Measurements from ENCODE around the gene SPATA2L.

The SPATA2L gene

DNA sequence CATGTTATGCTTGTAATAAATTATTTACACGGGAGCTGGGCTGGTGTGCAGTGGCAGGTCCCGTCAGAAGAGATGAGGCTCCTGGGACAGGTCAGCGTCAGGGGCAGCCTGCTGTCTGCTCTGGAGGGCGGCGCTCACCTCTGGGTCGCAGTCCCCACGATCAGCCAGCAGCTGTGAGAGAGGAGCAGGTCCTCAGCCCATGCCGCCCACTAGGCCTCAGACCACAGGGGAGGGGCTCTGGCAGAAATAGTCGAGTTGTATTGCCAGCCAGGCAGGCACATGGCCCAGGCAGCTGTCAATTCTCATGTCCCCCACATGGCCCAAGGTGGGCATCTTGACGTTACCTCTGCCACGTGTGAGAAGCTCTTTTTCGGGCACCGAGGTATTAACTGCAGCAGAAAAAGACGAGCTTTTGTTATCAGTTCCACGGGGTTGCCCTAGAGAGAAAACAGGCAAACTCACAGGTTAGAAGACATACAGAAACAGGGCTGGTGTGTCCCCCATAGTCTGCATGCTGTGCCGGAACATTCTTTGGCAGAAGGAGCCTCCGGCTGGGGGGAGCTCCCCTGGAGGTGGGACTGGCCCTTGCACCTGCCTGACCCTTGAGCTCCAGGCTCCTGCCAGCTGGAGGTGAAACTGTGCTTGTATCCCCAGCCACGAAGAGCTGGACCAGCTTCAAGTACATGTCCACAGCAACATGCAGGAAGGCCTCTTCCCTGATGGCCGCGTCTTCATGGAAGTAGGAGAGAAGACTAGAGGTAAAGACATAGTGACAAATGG is 37.2 kb upstream of the SPATA2L start:
- no peak for DNase-seq
- H2AFZ ChIP-seq (ENCODE audit: low read length): no peak overlapping the region
- no peaks in the 10 kb centered on the region for H3K9me2 ChIP-seq (replicated peaks; ENCODE audit: insufficient read depth, low read length)
- TF ChIP-seq CTCF (IDR thresholded peaks at IDR 0.05; ENCODE audit: low read length) (no peak), EZH2phosphoT487 (IDR thresholded peaks at IDR 0.05; ENCODE audit: low read length) (no peak), EZH2 (optimal IDR thresholded peaks at IDR 0.05; ENCODE audit: low read depth, low read length) (no peak)
- H4K20me1 ChIP-seq (ENCODE audit: insufficient read depth, low read length): no peaks in the 10 kb centered on the region
- no peaks in the 10 kb centered on the region for H3K36me3 ChIP-seq (replicated peaks; ENCODE audit: insufficient read depth, low read length)
- no peak overlapping the region for H3K27ac ChIP-seq (ENCODE audit: low read length)
- no peak overlapping the region for H3K9ac ChIP-seq (ENCODE audit: low read length)
- peaks cover 8% of the 10 kb centered on the region for H3F3A ChIP-seq (ENCODE audit: insufficient read depth, low read length)
- no peak overlapping the region for H3K4me2 ChIP-seq (ENCODE audit: low read depth, low read length)
- H3K9me3 ChIP-seq (replicated peaks; ENCODE audit: insufficient read depth, low read length): no peaks in the 10 kb centered on the region
- peaks cover 4% of the 10 kb centered on the region for H3K4me1 ChIP-seq (ENCODE audit: low read length)
- H3K4me3 ChIP-seq (ENCODE audit: low read length): no peak overlapping the region
- peaks cover 16% of the 10 kb centered on the region for H3K79me2 ChIP-seq (ENCODE audit: low read length)
- no peaks in the 10 kb centered on the region for H3K27me3 ChIP-seq (replicated peaks; ENCODE audit: insufficient read depth, low read length)

DNA sequence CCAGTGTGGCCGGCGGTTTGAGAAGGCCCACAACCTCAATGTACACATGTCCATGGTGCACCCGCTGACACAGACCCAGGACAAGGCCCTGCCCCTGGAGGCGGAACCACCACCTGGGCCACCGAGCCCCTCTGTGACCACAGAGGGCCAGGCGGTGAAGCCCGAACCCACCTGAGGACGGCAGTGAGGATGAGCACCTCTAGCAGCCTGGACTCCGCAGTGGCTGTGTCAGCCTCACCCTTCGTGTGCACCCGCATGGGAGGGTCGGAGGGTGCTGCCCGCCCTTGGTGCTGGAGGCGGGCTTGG is 36.5 kb upstream of the SPATA2L start:
- TF ChIP-seq EZH2 (optimal IDR thresholded peaks at IDR 0.05; ENCODE audit: low read depth, low read length): no peak
- TF ChIP-seq CTCF (IDR thresholded peaks at IDR 0.05; ENCODE audit: low read length): no peak
- TF ChIP-seq EZH2phosphoT487 (IDR thresholded peaks at IDR 0.05; ENCODE audit: low read length): no peak

GRCh38 chr16:89737341-89738071 is 36.0 kb upstream of the SPATA2L start:
- Histone ChIP-seq H3F3A (ENCODE audit: insufficient read depth, low read length) (peaks cover under 1% of the 10 kb centered on the region; the same call in 1 of the 2 replicates), H3K4me2 (ENCODE audit: low read depth, low read length) (no peak overlapping the region), H3K36me3 (replicated peaks; ENCODE audit: insufficient read depth, low read length) (no peaks in the 10 kb centered on the region), H3K9me2 (replicated peaks; ENCODE audit: insufficient read depth, low read length) (no peaks in the 10 kb centered on the region), H3K79me2 (ENCODE audit: low read length) (peaks cover 16% of the 10 kb centered on the region), H3K9ac (ENCODE audit: low read length) (no peak overlapping the region), H3K9me3 (replicated peaks; ENCODE audit: insufficient read depth, low read length) (no peaks in the 10 kb centered on the region), H3K27ac (ENCODE audit: low read length) (no peak overlapping the region), H3K4me1 (ENCODE audit: low read length) (no peaks in the 10 kb centered on the region), H4K20me1 (ENCODE audit: insufficient read depth, low read length) (no peaks in the 10 kb centered on the region), H3K27me3 (replicated peaks; ENCODE audit: insufficient read depth, low read length) (no peaks in the 10 kb centered on the region), H2AFZ (ENCODE audit: low read length) (no peak overlapping the region), H3K4me3 (ENCODE audit: low read length) (no peak overlapping the region)
- TF ChIP-seq EZH2phosphoT487 (IDR thresholded peaks at IDR 0.05; ENCODE audit: low read length) (no peak), EZH2 (optimal IDR thresholded peaks at IDR 0.05; ENCODE audit: low read depth, low read length) (no peak), CTCF (IDR thresholded peaks at IDR 0.05; ENCODE audit: low read length) (no peak)
- no peak for DNase-seq

More for the DNA sequence above, 36.5 kb upstream of the SPATA2L start:
- DNase-seq: no peak
- Histone ChIP-seq H3K4me1 (ENCODE audit: low read length) (peaks cover 1% of the 10 kb centered on the region), H3K9me2 (replicated peaks; ENCODE audit: insufficient read depth, low read length) (no peaks in the 10 kb centered on the region), H3K4me3 (ENCODE audit: low read length) (no peak overlapping the region), H3K27ac (ENCODE audit: low read length) (no peak overlapping the region), H3F3A (ENCODE audit: insufficient read depth, low read length) (peaks cover 5% of the 10 kb centered on the region), H2AFZ (ENCODE audit: low read length) (no peak overlapping the region), H3K36me3 (replicated peaks; ENCODE audit: insufficient read depth, low read length) (no peaks in the 10 kb centered on the region), H3K27me3 (replicated peaks; ENCODE audit: insufficient read depth, low read length) (no peaks in the 10 kb centered on the region), H3K9me3 (replicated peaks; ENCODE audit: insufficient read depth, low read length) (no peaks in the 10 kb centered on the region), H3K9ac (ENCODE audit: low read length) (no peak overlapping the region), H3K79me2 (ENCODE audit: low read length) (peaks cover 16% of the 10 kb centered on the region), H4K20me1 (ENCODE audit: insufficient read depth, low read length) (no peaks in the 10 kb centered on the region), H3K4me2 (ENCODE audit: low read depth, low read length) (no peak overlapping the region)

All from MM.1S (cell line).